ENCODE measurements around the gene MRO. TPM values are rescaled to one million over a fixed set of nuclear protein-coding genes. Genes with fewer than 3 reads are reported as not detected.

Gene MRO
- total RNA-seq, 1 experiment from 2014 or later = not detected

GRCh38 chr18:50829644-50830043 is 9.8 kb upstream of the MRO start:
- in situ Hi-C loops (cut with HindIII; ENCODE audit: low pct_unique_long_range_greater_than_20kb, low sequenced_read_pairs) = no loop called here
- H3K27ac ChIP-seq (ENCODE audit: low read length) = no peak overlapping the region
- H3K9me3 ChIP-seq (ENCODE audit: control insufficient read depth, insufficient read depth, low read depth, low read length) = no peaks in the 10 kb centered on the region
- H3K4me1 ChIP-seq (ENCODE audit: control insufficient read depth, insufficient read depth, low read length) = no peaks in the 10 kb centered on the region
- no peaks in the 10 kb centered on the region for H3K36me3 ChIP-seq (ENCODE audit: control insufficient read depth, insufficient read depth, low read length)
- ChIA-PET CTCF (interaction anchor here (0.7 kb wide), 1 partner anchor 851 kb away, joined by 4 read pairs; no protein-coding TSS in a partner anchor), POLR2A (no interaction called here)
- H3K4me3 ChIP-seq (ENCODE audit: low read depth in 2 of 2, low read length in 2 of 2) = no peak overlapping the region
- H3K27me3 ChIP-seq (ENCODE audit: control insufficient read depth, insufficient read depth, low read length) = no peaks in the 10 kb centered on the region
- no TSS peak for BruUV-seq (replicated peaks)
- TF ChIP-seq REST (IDR thresholded peaks at IDR 0.05; ENCODE audit: insufficient read depth in 1 of 2, low read depth in 2 of 2, low read length in 1 of 2) (no peak), TCF7L2 (IDR thresholded peaks at IDR 0.05; ENCODE audit: low read depth, low read length) (no peak), POLR2AphosphoS5 (IDR thresholded peaks at IDR 0.05; ENCODE audit: low read depth, low read length) (no peak), CTCF (IDR thresholded peaks at IDR 0.05) (no peak), SIN3A (IDR thresholded peaks at IDR 0.05; ENCODE audit: borderline replicate concordance, insufficient read depth, low read depth, low read length) (no peak)
- DNase-seq (ENCODE audit: low read depth, low spot score) = no peak
- intact Hi-C loops (cut with micrococcal nuclease; ENCODE audit: unreplicated experiment) = no loop called here
- ATAC-seq = no peak

GRCh38 chr18:50826027-50826426 is 6.2 kb upstream of the MRO start:
- Histone ChIP-seq H3K27ac (ENCODE audit: low read length) (no peak overlapping the region), H3K27me3 (ENCODE audit: control insufficient read depth, insufficient read depth, low read length) (no peaks in the 10 kb centered on the region), H3K4me1 (ENCODE audit: control insufficient read depth, insufficient read depth, low read length) (no peaks in the 10 kb centered on the region), H3K4me3 (ENCODE audit: low read depth in 2 of 2, low read length in 2 of 2) (no peak overlapping the region), H3K9me3 (ENCODE audit: control insufficient read depth, insufficient read depth, low read depth, low read length) (no peaks in the 10 kb centered on the region), H3K36me3 (ENCODE audit: control insufficient read depth, insufficient read depth, low read length) (no peaks in the 10 kb centered on the region)
- ATAC-seq (no peak), DNase-seq (ENCODE audit: low read depth, low spot score) (no peak)
- POLR2A ChIA-PET = no interaction called here
- intact Hi-C loops (cut with micrococcal nuclease; ENCODE audit: unreplicated experiment) = no loop called here
- in situ Hi-C loops (cut with HindIII; ENCODE audit: low pct_unique_long_range_greater_than_20kb, low sequenced_read_pairs) = no loop called here
- BruUV-seq (replicated peaks) = no TSS peak
- TF ChIP-seq CTCF (IDR thresholded peaks at IDR 0.05) = no peak
- no peak for TF ChIP-seq SIN3A (IDR thresholded peaks at IDR 0.05; ENCODE audit: borderline replicate concordance, insufficient read depth, low read depth, low read length)
- TF ChIP-seq TCF7L2 (IDR thresholded peaks at IDR 0.05; ENCODE audit: low read depth, low read length) = no peak
- no peak for TF ChIP-seq POLR2AphosphoS5 (IDR thresholded peaks at IDR 0.05; ENCODE audit: low read depth, low read length)
- TF ChIP-seq REST (IDR thresholded peaks at IDR 0.05; ENCODE audit: insufficient read depth in 1 of 2, low read depth in 2 of 2, low read length in 1 of 2) = no peak
- CTCF ChIA-PET = no interaction called here
